ENCODE data around the gene NOXO1. TPM values are rescaled to one million over a fixed set of nuclear protein-coding genes. Genes with fewer than 3 reads are reported as not detected.
"Not testable (repeated sequence)": the region's sequence is repeated elsewhere in the genome, so short reads cannot be mapped to it uniquely, and the experiment has no call there.

The NOXO1 gene
- total RNA-seq, 1 donor from 2014 or later: not detected

DNA sequence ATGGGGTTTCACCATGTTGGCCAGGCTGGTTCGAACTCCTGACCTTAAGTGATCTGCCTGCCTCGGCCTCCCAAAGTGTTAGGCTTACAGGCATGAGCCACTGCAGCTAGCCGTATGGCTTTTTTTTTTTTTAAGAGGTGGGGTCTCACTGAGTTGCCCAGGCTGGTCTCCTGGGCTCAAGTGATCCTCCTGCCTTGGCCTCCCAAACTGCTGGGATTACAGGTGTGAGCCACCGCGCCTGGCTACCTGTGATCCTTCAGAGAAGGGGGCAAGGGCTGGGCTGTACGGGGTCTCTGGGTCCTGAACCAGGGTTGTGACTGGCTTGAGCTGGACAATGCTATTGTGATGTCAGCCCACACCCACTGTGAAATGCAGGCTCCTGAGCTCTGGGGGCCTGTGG lies 14.8 kb downstream of the NOXO1 start, which contains the start of gene RNF151:
RNF151 (plus strand) TSS at position 397 of the 400 bp plus-strand sequence. CDS start 26 bp downstream, outside the sequence.
- Mint-ChIP-seq H3K9me3 (no peaks in the 10 kb centered on the region), H3K4me1 (ENCODE audit: low read depth) (peaks cover 25% of the 10 kb centered on the region), H3K4me3 (peak within 1 kb of the TSS; percentile 100), H3K27me3 (ENCODE audit: insufficient read depth) (no peaks in the 10 kb centered on the region), H3K36me3 (ENCODE audit: low read depth) (peaks cover 33% of the 10 kb centered on the region), H3K27ac (peak within 1 kb of the TSS; percentile 94)
- no peak for DNase-seq (ENCODE audit: low spot score)
- intact Hi-C loops (cut with micrococcal nuclease): no loop called here

DNA sequence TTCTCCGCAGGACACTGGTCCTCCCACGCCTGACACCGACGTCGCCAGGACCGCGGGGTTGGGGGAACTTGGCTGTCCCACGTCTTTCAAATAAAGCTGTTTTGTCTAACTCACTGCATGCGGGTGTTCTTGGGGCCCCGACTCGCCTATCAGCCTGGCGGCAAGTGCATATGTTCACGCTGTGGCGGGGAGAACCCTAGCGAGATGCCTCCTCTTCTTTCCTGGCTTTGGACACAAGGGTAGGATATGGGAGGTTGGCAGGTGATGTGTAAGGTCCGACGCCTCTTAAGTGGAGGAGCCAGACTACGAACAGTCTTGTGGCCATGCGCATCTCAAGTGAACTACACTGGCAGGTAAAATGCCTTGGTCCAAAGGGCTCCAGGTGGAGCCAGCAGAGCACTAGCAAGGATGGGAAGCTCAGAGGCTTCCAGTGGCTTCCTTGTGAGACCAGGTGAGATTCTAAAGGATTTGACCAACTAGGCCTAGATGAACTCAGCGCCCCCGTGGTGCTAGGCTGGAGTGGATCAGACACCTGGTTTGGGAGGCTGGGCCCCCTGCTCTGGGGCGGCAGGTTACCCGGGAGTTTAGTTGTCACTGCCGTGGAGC lies 15.8 kb downstream of the NOXO1 start:
- H3K27me3 Mint-ChIP-seq (ENCODE audit: insufficient read depth): no peaks in the 10 kb centered on the region
- H3K4me3 Mint-ChIP-seq: peak overlapping the region; percentile 100
- H3K4me1 Mint-ChIP-seq (ENCODE audit: low read depth): peaks cover 29% of the 10 kb centered on the region
- peak overlapping the region; percentile 94 for H3K27ac Mint-ChIP-seq
- H3K9me3 Mint-ChIP-seq: no peaks in the 10 kb centered on the region
- peaks cover 41% of the 10 kb centered on the region for H3K36me3 Mint-ChIP-seq (ENCODE audit: low read depth)
- DNase-seq (ENCODE audit: low spot score): no peak
- intact Hi-C loops (cut with micrococcal nuclease): loop anchor here (2.0 kb wide), 2 partner anchors 139 to 183 kb away; partner anchors contain the start of genes FAHD1, HAGH, NUBP2 and SPSB3

GRCh38 chr16:1964506-1965395 lies 16.5 kb downstream of the NOXO1 start, which contains the start of gene RPS2:
Gene RPS2 (minus strand): TSS chr16:1964826. CDS start chr16:1964625, 201 bp downstream.
- Mint-ChIP-seq H3K4me1 (ENCODE audit: low read depth) (peaks cover 34% of the 10 kb centered on the region), H3K36me3 (ENCODE audit: low read depth) (peaks cover 44% of the 10 kb centered on the region), H3K27me3 (ENCODE audit: insufficient read depth) (no peaks in the 10 kb centered on the region), H3K27ac (peak within 1 kb of the TSS; percentile 97), H3K9me3 (no peaks in the 10 kb centered on the region), H3K4me3 (peak within 1 kb of the TSS; percentile 100)
- DNase-seq (ENCODE audit: low spot score): peak; percentile 99
- intact Hi-C loops (cut with micrococcal nuclease): loop anchor here (1.0 to 2.0 kb wide), 6 partner anchors 8 to 191 kb away; partner anchors contain the start of genes FAHD1, HAGH, MSRB1 and NUBP2

DNA sequence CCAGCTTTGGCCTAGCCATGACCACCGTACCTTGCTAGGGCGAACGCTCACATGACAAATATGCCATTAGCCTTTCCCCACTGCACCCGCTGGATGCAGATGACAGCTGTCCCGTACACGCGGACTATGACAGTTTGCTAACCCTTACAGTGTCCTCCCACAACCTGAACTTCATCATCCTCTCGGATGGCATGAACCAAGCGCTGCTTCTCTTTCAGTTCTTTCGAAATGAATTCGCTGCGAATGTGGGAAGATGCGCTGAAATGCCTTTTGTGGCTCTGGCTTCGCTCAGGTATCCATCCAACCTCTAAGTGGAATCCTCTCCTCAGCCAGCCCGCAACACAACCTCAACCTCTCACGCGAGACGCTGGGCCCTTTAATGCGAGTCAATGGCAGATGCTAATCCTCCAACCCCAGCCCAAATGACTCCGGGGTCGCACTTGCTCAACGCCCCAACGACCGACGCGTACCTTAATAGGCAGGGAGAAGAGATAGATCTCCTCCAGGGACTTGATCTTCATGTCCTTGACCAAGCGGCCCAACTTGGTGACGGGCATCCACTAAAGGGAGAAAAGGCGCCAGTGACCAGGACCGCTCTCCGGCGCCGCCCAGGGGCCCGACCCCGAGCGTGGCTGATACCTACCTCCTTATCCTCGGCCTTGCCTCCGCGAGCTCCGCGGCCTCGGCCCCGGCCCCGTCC lies 17.3 kb downstream of the NOXO1 start:
- Mint-ChIP-seq H3K4me3 (peak overlapping the region; percentile 100), H3K27me3 (ENCODE audit: insufficient read depth) (no peaks in the 10 kb centered on the region), H3K9me3 (no peaks in the 10 kb centered on the region), H3K27ac (peak overlapping the region; percentile 97), H3K36me3 (ENCODE audit: low read depth) (peaks cover 44% of the 10 kb centered on the region), H3K4me1 (ENCODE audit: low read depth) (peaks cover 34% of the 10 kb centered on the region)
- DNase-seq (ENCODE audit: low spot score): no peak
- intact Hi-C loops (cut with micrococcal nuclease): loop anchor here (1.0 to 2.0 kb wide), 6 partner anchors 8 to 191 kb away; partner anchors contain the start of genes FAHD1, HAGH, MSRB1 and NUBP2

- DNase-seq (ENCODE audit: low spot score); H3K27me3 Mint-ChIP-seq (ENCODE audit: insufficient read depth); intact Hi-C loops (cut with micrococcal nuclease); H3K9me3 Mint-ChIP-seq: not testable (repeated sequence)
- Mint-ChIP-seq H3K4me3 (peak overlapping the region; percentile 100), H3K27ac (peak overlapping the region; percentile 97), H3K4me1 (ENCODE audit: low read depth) (peaks cover 34% of the 10 kb centered on the region), H3K36me3 (ENCODE audit: low read depth) (peaks cover 44% of the 10 kb centered on the region)
These were observed 18.8 kb downstream of the NOXO1 start for GRCh38 chr16:1962161-1963153.

DNA sequence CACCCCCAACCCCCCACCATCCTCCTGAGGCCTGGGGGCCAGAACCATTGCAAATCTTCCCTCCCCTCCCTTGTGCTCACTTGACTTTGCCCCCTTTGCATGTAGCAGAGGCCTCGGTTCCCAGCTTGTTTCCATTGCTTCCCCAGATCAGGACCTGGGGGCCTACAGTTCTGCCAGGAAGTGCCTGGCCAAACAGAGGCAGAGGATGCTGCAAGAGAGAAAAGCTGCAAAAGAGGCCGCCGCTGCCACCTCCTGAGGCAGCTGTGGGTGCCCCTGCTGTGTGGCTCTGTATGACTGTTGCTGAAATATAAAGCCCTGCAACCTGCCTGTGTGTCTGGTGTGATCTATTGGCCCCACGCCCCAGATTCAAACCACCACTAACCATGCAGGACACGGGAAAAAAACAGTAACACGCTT lies 19.6 kb downstream of the NOXO1 start:
- Mint-ChIP-seq H3K4me3 (peak overlapping the region; percentile 100), H3K27me3 (ENCODE audit: insufficient read depth) (no peaks in the 10 kb centered on the region), H3K36me3 (ENCODE audit: low read depth) (peaks cover 44% of the 10 kb centered on the region), H3K9me3 (no peaks in the 10 kb centered on the region), H3K27ac (peak overlapping the region; percentile 58), H3K4me1 (ENCODE audit: low read depth) (peaks cover 34% of the 10 kb centered on the region)
- intact Hi-C loops (cut with micrococcal nuclease): no loop called here
- no peak for DNase-seq (ENCODE audit: low spot score)

GRCh38 chr16:1960665-1961630 lies 20.3 kb downstream of the NOXO1 start:
- Mint-ChIP-seq H3K9me3 (no peaks in the 10 kb centered on the region), H3K4me3 (peak overlapping the region; percentile 97), H3K27me3 (ENCODE audit: insufficient read depth) (no peaks in the 10 kb centered on the region), H3K27ac (peak overlapping the region; percentile 90), H3K4me1 (ENCODE audit: low read depth) (peaks cover 34% of the 10 kb centered on the region), H3K36me3 (ENCODE audit: low read depth) (peaks cover 44% of the 10 kb centered on the region)
- intact Hi-C loops (cut with micrococcal nuclease): no loop called here
- no peak for DNase-seq (ENCODE audit: low spot score)

DNA sequence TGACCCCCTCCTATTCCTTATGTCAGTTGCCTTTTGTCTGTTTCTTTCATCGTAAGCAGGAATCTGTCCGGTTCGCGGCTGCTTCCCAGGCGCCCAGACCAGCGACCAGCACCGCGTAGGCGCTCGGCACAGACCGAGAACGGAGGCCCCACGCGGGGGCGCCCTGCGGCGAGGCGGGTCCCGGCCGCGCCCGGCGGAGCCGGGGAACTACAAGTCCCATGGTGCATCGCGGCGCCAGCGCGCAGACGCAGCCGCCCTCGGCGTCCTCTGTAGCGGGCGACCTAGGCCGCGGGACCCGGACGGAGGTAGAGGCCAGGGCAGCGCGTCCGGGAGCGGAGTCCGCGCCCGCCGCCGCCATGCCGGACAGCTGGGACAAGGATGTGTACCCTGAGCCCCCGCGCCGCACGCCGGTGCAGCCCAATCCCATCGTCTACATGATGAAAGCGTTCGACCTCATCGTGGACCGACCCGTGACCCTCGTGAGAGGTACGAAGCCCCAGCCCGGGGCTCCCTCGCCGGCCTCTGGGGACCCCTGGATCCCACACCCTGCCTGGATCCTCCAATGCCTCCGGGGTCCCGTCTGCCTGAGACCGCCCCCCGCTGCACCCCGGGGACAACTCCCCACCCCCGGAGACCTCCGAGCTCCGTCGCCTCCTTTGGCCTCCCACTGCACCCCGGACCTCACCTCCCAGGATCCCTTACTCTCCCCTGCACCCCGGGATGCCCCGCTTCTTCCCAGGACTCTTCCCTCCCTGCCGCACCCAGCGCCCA lies 21.8 kb downstream of the NOXO1 start, which contains the start of gene NDUFB10:
NDUFB10 (plus strand) TSS at position 270 of the 771 bp plus-strand sequence; CDS start at position 357, 87 bp downstream.
- no peaks in the 10 kb centered on the region for H3K27me3 Mint-ChIP-seq (ENCODE audit: insufficient read depth)
- intact Hi-C loops (cut with micrococcal nuclease): loop anchor here (1.0 kb wide), 5 partner anchors 12 to 33 kb away; partner anchors contain the start of genes GFER and MSRB1
- no peaks in the 10 kb centered on the region for H3K9me3 Mint-ChIP-seq
- DNase-seq (ENCODE audit: low spot score): peak; percentile 93
- H3K36me3 Mint-ChIP-seq (ENCODE audit: low read depth): peaks cover 36% of the 10 kb centered on the region
- peak within 1 kb of the TSS; percentile 90 for H3K27ac Mint-ChIP-seq
- peaks cover 34% of the 10 kb centered on the region for H3K4me1 Mint-ChIP-seq (ENCODE audit: low read depth)
- peak within 1 kb of the TSS; percentile 97 for H3K4me3 Mint-ChIP-seq

DNA sequence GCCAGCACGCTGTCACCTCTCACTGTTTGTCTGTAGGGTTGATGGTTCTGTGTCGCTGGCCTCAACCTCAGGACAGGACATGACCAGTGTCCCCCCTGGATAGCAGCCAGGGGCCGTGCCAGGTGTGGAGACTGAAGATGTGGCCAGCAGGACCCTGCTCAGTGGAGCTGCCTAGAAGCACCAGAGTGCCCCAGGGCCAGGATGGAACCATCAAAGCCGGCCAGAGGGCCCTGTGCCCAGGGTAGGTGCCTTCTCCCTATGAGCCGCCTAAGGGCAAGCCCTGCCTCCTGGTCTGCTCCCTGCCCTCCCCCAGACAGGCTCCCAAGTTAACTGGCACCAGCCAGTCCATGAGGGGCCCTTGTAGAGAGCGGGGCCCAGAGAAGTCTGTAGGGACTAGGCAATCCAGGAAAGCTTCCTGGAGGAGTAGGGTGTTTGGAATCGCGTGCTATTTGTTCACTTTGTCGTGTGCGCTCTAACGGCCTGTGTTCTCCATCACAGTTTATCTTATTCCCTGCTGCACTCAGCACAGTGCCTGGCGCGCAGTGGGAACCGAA lies 22.5 kb downstream of the NOXO1 start:
- intact Hi-C loops (cut with micrococcal nuclease): loop anchor here (1.0 kb wide), 5 partner anchors 13 to 34 kb away; partner anchors contain the start of genes GFER and MSRB1
- H3K4me1 Mint-ChIP-seq (ENCODE audit: low read depth): peaks cover 32% of the 10 kb centered on the region
- H3K4me3 Mint-ChIP-seq: peak overlapping the region; percentile 97
- DNase-seq (ENCODE audit: low spot score): no peak
- H3K27ac Mint-ChIP-seq: no peak overlapping the region
- no peaks in the 10 kb centered on the region for H3K27me3 Mint-ChIP-seq (ENCODE audit: insufficient read depth)
- peaks cover 31% of the 10 kb centered on the region for H3K36me3 Mint-ChIP-seq (ENCODE audit: low read depth)
- H3K9me3 Mint-ChIP-seq: no peaks in the 10 kb centered on the region

- peaks cover 27% of the 10 kb centered on the region for H3K4me1 Mint-ChIP-seq (ENCODE audit: low read depth)
These were observed 23.2 kb downstream of the NOXO1 start for GRCh38 chr16:1958143-1958491.

More at GRCh38 chr16:1958143-1958491, 23.2 kb downstream of the NOXO1 start:
- H3K4me3 Mint-ChIP-seq; DNase-seq (ENCODE audit: low spot score); H3K27ac Mint-ChIP-seq; H3K9me3 Mint-ChIP-seq; intact Hi-C loops (cut with micrococcal nuclease); H3K27me3 Mint-ChIP-seq (ENCODE audit: insufficient read depth): not testable (repeated sequence)
- H3K36me3 Mint-ChIP-seq (ENCODE audit: low read depth): peaks cover 26% of the 10 kb centered on the region
